ENCODE data around the gene TMEM45A. TPM values are rescaled to one million over a fixed set of nuclear protein-coding genes. Genes with fewer than 3 reads are reported as not detected.
"Not testable (repeated sequence)": the region's sequence is repeated elsewhere in the genome, so short reads cannot be mapped to it uniquely, and the experiment has no call there.

TMEM45A gene
- total RNA-seq, 2 experiments from 2014 or later: 1.1 to 1.3 TPM

- Mint-ChIP-seq H3K27ac (no peak overlapping the region), H3K9me3 (no peaks in the 10 kb centered on the region), H3K4me3 (no peak overlapping the region), H3K27me3 (peaks cover 16% of the 10 kb centered on the region), H3K4me1 (no peaks in the 10 kb centered on the region), H3K36me3 (ENCODE audit: low read depth) (no peaks in the 10 kb centered on the region)
- ChIA-PET CTCF (no interaction called here), POLR2A (no interaction called here)
- DNase-seq: no peak
These were observed 33.6 kb downstream of the TMEM45A start for GRCh38 chr3:100525753-100526612.

DNA sequence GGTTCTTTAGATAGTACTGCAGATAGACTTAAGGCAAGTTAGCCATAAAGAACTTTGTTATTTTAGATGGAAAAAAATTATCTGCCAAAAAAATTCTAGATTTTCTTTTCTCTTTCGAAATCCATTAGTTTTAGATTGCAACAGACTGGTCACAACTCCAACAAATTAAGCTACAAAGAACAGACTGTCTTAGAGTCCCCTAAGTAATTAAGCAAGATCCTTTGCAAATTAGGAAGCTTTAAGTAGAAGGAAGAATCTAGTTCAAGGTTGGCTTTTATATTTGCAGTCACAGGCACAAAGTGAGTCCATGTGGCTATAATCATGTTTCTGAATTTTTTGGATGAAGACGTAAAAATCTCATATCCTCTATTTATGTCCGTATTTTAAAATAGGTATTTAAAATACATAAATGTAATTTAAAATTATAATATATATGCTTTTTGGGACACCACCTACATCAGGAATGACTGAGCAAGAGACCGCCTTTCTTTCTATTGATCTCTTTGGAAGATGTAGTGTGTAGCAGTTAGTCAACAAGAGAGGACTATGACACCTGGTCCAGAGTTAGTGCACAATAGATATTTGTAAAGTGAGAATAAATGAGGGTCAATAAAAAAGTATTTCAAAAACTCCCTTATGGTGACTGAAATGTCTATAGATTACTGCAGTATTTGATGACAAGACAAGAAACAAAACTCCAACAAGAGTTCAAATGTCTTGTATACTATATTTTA, 34.4 kb downstream of the TMEM45A start:
- CTCF ChIA-PET: no interaction called here
- no peaks in the 10 kb centered on the region for H3K4me1 Mint-ChIP-seq
- DNase-seq: no peak
- H3K27ac Mint-ChIP-seq: no peak overlapping the region
- H3K9me3 Mint-ChIP-seq: no peaks in the 10 kb centered on the region
- POLR2A ChIA-PET: no interaction called here
- H3K27me3 Mint-ChIP-seq: peaks cover 16% of the 10 kb centered on the region
- H3K36me3 Mint-ChIP-seq (ENCODE audit: low read depth): no peaks in the 10 kb centered on the region
- H3K4me3 Mint-ChIP-seq: no peak overlapping the region

DNA sequence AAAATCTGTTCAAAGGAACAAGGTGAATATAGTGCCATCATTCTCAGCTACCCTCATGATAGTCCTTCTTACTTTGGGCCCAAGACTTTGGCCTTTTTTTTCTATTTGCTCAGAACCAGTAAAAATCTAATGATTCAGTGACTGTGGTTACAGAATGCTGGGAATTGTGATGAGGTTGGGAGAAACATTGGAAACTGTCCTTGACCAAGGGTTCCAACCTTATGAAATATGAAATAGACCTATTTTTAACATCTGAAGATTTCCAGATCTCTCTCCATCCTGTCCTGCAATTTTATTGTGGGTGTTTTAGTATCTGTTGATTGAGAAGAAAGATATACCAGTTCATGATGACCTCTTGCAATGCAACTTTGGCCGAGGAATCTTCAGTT, 34.9 kb downstream of the TMEM45A start:
- ChIA-PET CTCF (no interaction called here), POLR2A (no interaction called here)
- H3K27ac Mint-ChIP-seq: no peak overlapping the region
- H3K9me3 Mint-ChIP-seq: no peaks in the 10 kb centered on the region
- DNase-seq: no peak
- H3K36me3 Mint-ChIP-seq (ENCODE audit: low read depth): no peaks in the 10 kb centered on the region
- peaks cover 16% of the 10 kb centered on the region for H3K27me3 Mint-ChIP-seq
- no peaks in the 10 kb centered on the region for H3K4me1 Mint-ChIP-seq
- no peak overlapping the region for H3K4me3 Mint-ChIP-seq

DNA sequence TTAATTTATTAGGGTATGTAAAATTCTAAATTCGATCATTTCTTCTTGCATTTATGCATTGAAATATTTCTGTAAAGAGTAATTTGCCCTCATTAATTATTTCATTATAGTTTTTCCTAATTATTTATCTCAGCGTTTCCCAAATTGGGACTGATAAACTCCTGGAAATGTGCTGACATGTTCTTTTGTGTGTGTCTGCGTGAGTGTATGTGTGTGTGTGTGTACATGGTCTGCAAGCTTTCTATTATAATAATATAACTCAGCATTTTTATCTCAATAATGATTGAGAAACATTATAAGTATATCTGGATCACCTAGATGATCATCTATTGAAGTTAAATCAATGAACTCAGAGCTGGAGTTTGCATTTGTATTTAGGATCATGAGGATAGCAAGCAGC, 38.7 kb downstream of the TMEM45A start:
- CTCF ChIA-PET: no interaction called here
- H3K27ac Mint-ChIP-seq: no peak overlapping the region

DNA sequence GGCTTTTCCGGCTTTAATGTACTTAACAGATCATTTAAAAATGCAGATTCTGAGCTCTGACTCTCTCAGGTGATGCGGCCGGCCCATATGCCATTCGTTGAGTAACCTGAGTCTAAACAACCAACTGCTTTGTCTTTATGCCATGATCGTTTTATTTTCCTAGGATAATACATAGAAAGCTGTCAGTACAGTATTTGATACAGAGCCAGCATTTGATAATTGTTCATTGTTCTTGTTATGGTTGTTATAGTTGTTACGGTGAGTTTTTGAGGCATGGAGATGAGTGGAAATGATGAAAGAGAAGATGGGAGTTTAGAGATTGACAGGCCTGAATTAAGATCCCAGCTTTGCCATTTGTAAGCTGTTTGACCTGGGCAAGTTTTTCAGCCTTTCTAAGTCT, 40.0 kb downstream of the TMEM45A start:
- Mint-ChIP-seq H3K36me3 (ENCODE audit: low read depth) (no peaks in the 10 kb centered on the region), H3K9me3 (no peaks in the 10 kb centered on the region), H3K27me3 (peaks cover 7% of the 10 kb centered on the region), H3K4me1 (no peaks in the 10 kb centered on the region), H3K27ac (no peak overlapping the region), H3K4me3 (no peak overlapping the region)
- no peak for DNase-seq
- ChIA-PET CTCF (interaction anchor here (0.6 kb wide), 1 partner anchor 9 kb away, joined by 4 read pairs; no protein-coding TSS in a partner anchor), POLR2A (no interaction called here)

More for the DNA sequence above, 38.7 kb downstream of the TMEM45A start:
- POLR2A ChIA-PET: no interaction called here
- Mint-ChIP-seq H3K4me1 (no peaks in the 10 kb centered on the region), H3K27me3 (peaks cover 8% of the 10 kb centered on the region), H3K36me3 (ENCODE audit: low read depth) (no peaks in the 10 kb centered on the region), H3K9me3 (no peaks in the 10 kb centered on the region), H3K4me3 (no peak overlapping the region)
- no peak for DNase-seq

- CTCF ChIA-PET: no interaction called here
These were observed 40.8 kb downstream of the TMEM45A start for GRCh38 chr3:100533176-100533575.

GRCh38 chr3:100535610-100535943, 43.2 kb downstream of the TMEM45A start:
- Mint-ChIP-seq H3K4me1 (no peaks in the 10 kb centered on the region), H3K27me3 (no peaks in the 10 kb centered on the region), H3K4me3 (no peak overlapping the region), H3K36me3 (ENCODE audit: low read depth) (no peaks in the 10 kb centered on the region), H3K27ac (no peak overlapping the region), H3K9me3 (no peaks in the 10 kb centered on the region)
- ChIA-PET CTCF (no interaction called here), POLR2A (no interaction called here)
- no peak for DNase-seq

More at GRCh38 chr3:100533176-100533575, 40.8 kb downstream of the TMEM45A start:
- H3K27ac Mint-ChIP-seq: no peak overlapping the region
- H3K4me1 Mint-ChIP-seq: no peaks in the 10 kb centered on the region
- H3K27me3 Mint-ChIP-seq: peaks cover 6% of the 10 kb centered on the region
- no peaks in the 10 kb centered on the region for H3K36me3 Mint-ChIP-seq (ENCODE audit: low read depth)
- no peak overlapping the region for H3K4me3 Mint-ChIP-seq
- POLR2A ChIA-PET: no interaction called here
- no peak for DNase-seq
- H3K9me3 Mint-ChIP-seq: no peaks in the 10 kb centered on the region

DNA sequence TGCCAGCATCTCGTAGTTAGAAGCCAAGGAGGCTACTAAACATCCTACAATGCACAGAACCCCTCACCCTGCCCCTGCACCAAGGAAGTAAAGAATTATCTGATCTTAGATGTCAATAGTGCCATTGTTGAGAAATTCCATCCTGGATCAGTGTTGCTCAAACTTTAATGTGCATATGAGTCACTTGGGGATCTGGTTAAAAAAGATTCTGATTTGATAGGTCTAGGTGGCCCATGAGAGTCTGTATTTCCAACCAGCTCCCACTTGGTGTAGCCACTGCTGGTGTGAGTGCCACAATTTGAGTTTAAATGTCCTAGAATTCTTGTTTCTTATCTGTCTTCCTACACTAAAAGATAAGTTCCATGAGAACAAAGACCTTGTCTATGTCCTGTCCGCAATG, 43.7 kb downstream of the TMEM45A start:
- no peaks in the 10 kb centered on the region for H3K27me3 Mint-ChIP-seq

GRCh38 chr3:100537646-100538338, 45.4 kb downstream of the TMEM45A start:
- Mint-ChIP-seq H3K9me3 (no peaks in the 10 kb centered on the region), H3K27ac (no peak overlapping the region), H3K27me3 (no peaks in the 10 kb centered on the region), H3K4me1 (no peaks in the 10 kb centered on the region), H3K36me3 (ENCODE audit: low read depth) (no peaks in the 10 kb centered on the region), H3K4me3 (no peak overlapping the region)
- POLR2A ChIA-PET: no interaction called here
- DNase-seq: no peak
- CTCF ChIA-PET: no interaction called here

More for the DNA sequence above, 43.7 kb downstream of the TMEM45A start:
- ChIA-PET CTCF (no interaction called here), POLR2A (no interaction called here)
- no peak overlapping the region for H3K27ac Mint-ChIP-seq
- H3K4me3 Mint-ChIP-seq: no peak overlapping the region
- H3K9me3 Mint-ChIP-seq: no peaks in the 10 kb centered on the region
- no peaks in the 10 kb centered on the region for H3K4me1 Mint-ChIP-seq
- no peak for DNase-seq
- H3K36me3 Mint-ChIP-seq (ENCODE audit: low read depth): no peaks in the 10 kb centered on the region

DNA sequence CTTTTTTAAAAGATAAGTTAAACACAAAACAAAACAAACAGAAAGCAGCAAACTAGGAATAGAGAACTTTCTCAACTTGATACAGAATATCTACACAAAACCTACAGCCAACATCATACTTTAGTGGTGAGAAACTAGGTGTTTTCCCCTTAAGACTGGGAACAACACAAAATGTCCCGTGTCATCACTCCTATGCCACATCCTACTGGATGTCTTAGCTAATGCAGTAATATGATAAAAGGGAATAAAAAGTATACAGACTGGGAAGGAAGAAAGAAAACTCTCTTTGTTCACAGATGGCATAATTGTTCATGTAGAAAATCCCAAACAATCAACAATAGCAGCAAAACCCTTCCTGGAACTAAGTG, 45.9 kb downstream of the TMEM45A start:
- ChIA-PET POLR2A (no interaction called here), CTCF (no interaction called here)
- H3K27ac Mint-ChIP-seq: no peak overlapping the region
- DNase-seq: no peak
- H3K9me3 Mint-ChIP-seq: no peaks in the 10 kb centered on the region
- no peaks in the 10 kb centered on the region for H3K27me3 Mint-ChIP-seq
- no peaks in the 10 kb centered on the region for H3K4me1 Mint-ChIP-seq
- no peak overlapping the region for H3K4me3 Mint-ChIP-seq
- H3K36me3 Mint-ChIP-seq (ENCODE audit: low read depth): no peaks in the 10 kb centered on the region

GRCh38 chr3:100540791-100541334, 48.4 kb downstream of the TMEM45A start:
- no peaks in the 10 kb centered on the region for H3K4me1 Mint-ChIP-seq
- H3K36me3 Mint-ChIP-seq (ENCODE audit: low read depth): no peaks in the 10 kb centered on the region
- H3K27ac Mint-ChIP-seq: no peak overlapping the region
- H3K9me3 Mint-ChIP-seq: no peaks in the 10 kb centered on the region
- no peak for DNase-seq
- H3K4me3 Mint-ChIP-seq: no peak overlapping the region
- ChIA-PET CTCF (no interaction called here), POLR2A (no interaction called here)
- peaks cover 9% of the 10 kb centered on the region for H3K27me3 Mint-ChIP-seq

DNA sequence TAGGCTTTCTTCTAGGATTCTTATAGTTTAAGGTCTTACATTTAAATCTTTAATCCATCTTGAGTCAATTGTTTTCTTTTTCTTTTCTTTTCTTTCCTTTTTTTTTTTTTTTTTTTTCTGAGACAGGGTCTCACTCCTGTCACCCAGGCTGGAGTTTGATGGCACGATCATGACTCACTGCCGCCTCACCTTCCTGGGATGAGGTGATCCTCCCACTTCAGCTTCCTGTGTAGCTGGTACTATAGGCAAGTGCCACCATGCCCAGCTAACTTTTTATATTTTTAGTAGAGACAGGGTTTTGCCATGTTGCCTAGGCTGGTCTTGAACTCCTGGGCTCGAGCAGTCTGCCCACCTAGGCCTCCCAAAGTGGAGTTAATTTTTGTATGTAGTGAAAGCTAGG, 49.0 kb downstream of the TMEM45A start:
- CTCF ChIA-PET: interaction anchor here (0.7 kb wide), 1 partner anchor 1061 kb away, joined by 6 read pairs; no protein-coding TSS in a partner anchor
- POLR2A ChIA-PET; H3K4me3 Mint-ChIP-seq; H3K9me3 Mint-ChIP-seq; H3K36me3 Mint-ChIP-seq (ENCODE audit: low read depth); DNase-seq; H3K27ac Mint-ChIP-seq; H3K4me1 Mint-ChIP-seq: not testable (repeated sequence)
- H3K27me3 Mint-ChIP-seq: peaks cover 11% of the 10 kb centered on the region

GRCh38 chr3:100545371-100545770, 53.0 kb downstream of the TMEM45A start:
- H3K36me3 Mint-ChIP-seq (ENCODE audit: low read depth): no peaks in the 10 kb centered on the region
- no peaks in the 10 kb centered on the region for H3K4me1 Mint-ChIP-seq
- POLR2A ChIA-PET: no interaction called here
- DNase-seq: no peak
- peaks cover 13% of the 10 kb centered on the region for H3K27me3 Mint-ChIP-seq
- no peak overlapping the region for H3K4me3 Mint-ChIP-seq
- H3K9me3 Mint-ChIP-seq: no peaks in the 10 kb centered on the region
- no peak overlapping the region for H3K27ac Mint-ChIP-seq
- CTCF ChIA-PET: no interaction called here

All from activated CD4-positive, alpha-beta memory T cell treated with anti-CD3 and anti-CD28 coated beads, Interleukin-2, amount 10 ng/mL, durations not matched to agents 7 days and 5 days (primary cell).